HFFc6 (cell line): ENCODE data around the gene SLC8A1. TPM values are rescaled to one million over a fixed set of nuclear protein-coding genes. Genes with fewer than 3 reads are reported as not detected.

Experiments used
- DNase-seq: peaks from one replicate; pipeline ENCODE4 v3.0.0-alpha.2; 2018
- H3K27ac Mint-ChIP-seq: 2 replicates; pipeline ENCODE4 v1.8.0; 2020; ENCODE audit warnings: mild to moderate bottlenecking, mixed read lengths
- H3K27me3 Mint-ChIP-seq: 2 replicates; pipeline ENCODE4 v1.8.0; 2021; ENCODE audit warnings: mild to moderate bottlenecking, moderate library complexity, mixed read lengths; ENCODE audit not compliant: insufficient read depth
- H3K36me3 Mint-ChIP-seq: 2 replicates; pipeline ENCODE4 v1.8.0; 2021; ENCODE audit warnings: low read depth, mixed read lengths
- H3K4me1 Mint-ChIP-seq: 2 replicates; pipeline ENCODE4 v1.8.0; 2020; ENCODE audit warnings: low read depth, mixed read lengths
- H3K4me3 Mint-ChIP-seq: 2 replicates; pipeline ENCODE4 v1.8.0; 2020; ENCODE audit warnings: mild to moderate bottlenecking, moderate library complexity, mixed read lengths
- H3K9me3 Mint-ChIP-seq: 2 replicates; pipeline ENCODE4 v1.8.0; 2020; ENCODE audit warnings: mild to moderate bottlenecking, mixed read lengths
- CTCF ChIP-seq: fragments of 200-600 bp; sonication (generic); IDR thresholded peaks from 2 replicates; pipeline ENCODE4 v1.5.0; 2021; ENCODE audit warnings: antibody characterized with exemption, mild to moderate bottlenecking
- total RNA-seq, 6 experiments: library from RNA; stranded (reverse); fragmentation: NEBNext Ultra II Directional; extraction: Animal tissue kit (Norgen Biotek cat#: 25700); gene quantifications; 2 replicates in 1 of 6; 3 replicates in 5 of 6; pipeline ENCODE4 v1.2.3, GENCODE V29; 2021

Gene SLC8A1
- total RNA-seq, 6 experiments from 2014 or later = 71.5 to 96.9 (median 92.2) TPM

- DNase-seq = no peak
- no peak overlapping the region for H3K27ac Mint-ChIP-seq
- no peak overlapping the region for H3K4me3 Mint-ChIP-seq
- H3K27me3 Mint-ChIP-seq = no peaks in the 10 kb centered on the region; the same call in 1 of the 2 replicates
- no peaks in the 10 kb centered on the region for H3K9me3 Mint-ChIP-seq
- no peaks in the 10 kb centered on the region for H3K36me3 Mint-ChIP-seq
- TF ChIP-seq CTCF = no peak
- H3K4me1 Mint-ChIP-seq = peaks cover 55% of the 10 kb centered on the region
Observed at GRCh38 chr2:40415391-40415790, 36.5 kb downstream of the SLC8A1 start.

- Mint-ChIP-seq H3K4me3 (no peak overlapping the region), H3K4me1 (peaks cover 52% of the 10 kb centered on the region), H3K27me3 (no peaks in the 10 kb centered on the region; the same call in 1 of the 2 replicates), H3K9me3 (no peaks in the 10 kb centered on the region), H3K27ac (no peak overlapping the region), H3K36me3 (peaks cover 4% of the 10 kb centered on the region)
- DNase-seq = no peak
- TF ChIP-seq CTCF = no peak
Observed at GRCh38 chr2:40412456-40412855, 39.4 kb downstream of the SLC8A1 start.

GRCh38 chr2:40410695-40411094, 41.2 kb downstream of the SLC8A1 start:
- H3K4me1 Mint-ChIP-seq = peaks cover 54% of the 10 kb centered on the region
- no peak for TF ChIP-seq CTCF
- no peaks in the 10 kb centered on the region for H3K27me3 Mint-ChIP-seq
- H3K4me3 Mint-ChIP-seq = no peak overlapping the region
- H3K27ac Mint-ChIP-seq = no peak overlapping the region
- H3K36me3 Mint-ChIP-seq = peaks cover 7% of the 10 kb centered on the region
- no peak for DNase-seq
- no peaks in the 10 kb centered on the region for H3K9me3 Mint-ChIP-seq

GRCh38 chr2:40409734-40410133, 42.2 kb downstream of the SLC8A1 start:
- Mint-ChIP-seq H3K9me3 (no peaks in the 10 kb centered on the region), H3K27me3 (no peaks in the 10 kb centered on the region), H3K4me3 (no peak overlapping the region), H3K27ac (no peak overlapping the region), H3K36me3 (peaks cover 7% of the 10 kb centered on the region), H3K4me1 (peaks cover 63% of the 10 kb centered on the region)
- no peak for TF ChIP-seq CTCF
- no peak for DNase-seq

GRCh38 chr2:40406485-40407289, 45.2 kb downstream of the SLC8A1 start:
- DNase-seq = no peak
- Mint-ChIP-seq H3K27me3 (no peaks in the 10 kb centered on the region), H3K4me1 (peaks cover 83% of the 10 kb centered on the region), H3K9me3 (no peaks in the 10 kb centered on the region), H3K36me3 (peaks cover 16% of the 10 kb centered on the region), H3K4me3 (no peak overlapping the region), H3K27ac (no peak overlapping the region)
- no peak for TF ChIP-seq CTCF
